WTC11 (cell line): ENCODE measurements around the gene CACNA1E. TPM values are rescaled to one million over a fixed set of nuclear protein-coding genes. Genes with fewer than 3 reads are reported as not detected.

Source experiments
- ATAC-seq: fragments of 200-7000 bp; cut with Tn5 transposase; 2 replicates; pipeline ENCODE4 v1.10.0; 2021; ENCODE audit warnings: mild to moderate bottlenecking, moderate library complexity
- CTCF ChIA-PET: fragments of 300-600 bp; sonication (Branson Sonifier 250); formaldehyde crosslinking; loops from one replicate; lab custom pipeline; 2021; ENCODE audit warnings: antibody characterized with exemption; lab: Charles Lee
- POLR2A ChIA-PET: fragments of 350-600 bp; sonication (Branson Sonifier 250); formaldehyde crosslinking; loops from one replicate; lab custom pipeline; 2021; ENCODE audit warnings: antibody characterized with exemption; lab: Charles Lee
- DNase-seq: peaks from one replicate; pipeline ENCODE4 v3.0.0; 2021; ENCODE audit warnings: low spot score
- H3K27ac Mint-ChIP-seq: 2 replicates; pipeline ENCODE4 v1.8.0; 2021; ENCODE audit warnings: mixed read lengths
- H3K27me3 Mint-ChIP-seq: 2 replicates; pipeline ENCODE4 v1.8.0; 2021; ENCODE audit warnings: low read depth, mild to moderate bottlenecking, moderate library complexity, mixed read lengths
- H3K36me3 Mint-ChIP-seq: 2 replicates; pipeline ENCODE4 v1.8.0; 2021; ENCODE audit warnings: mixed read lengths
- H3K4me1 Mint-ChIP-seq: 2 replicates; pipeline ENCODE4 v1.8.0; 2022; ENCODE audit warnings: mixed read lengths
- H3K4me3 Mint-ChIP-seq: 2 replicates; pipeline ENCODE4 v1.8.0; 2021; ENCODE audit warnings: mild to moderate bottlenecking, moderate library complexity, mixed read lengths
- H3K9me3 Mint-ChIP-seq: 2 replicates; pipeline ENCODE4 v1.8.0; 2021; ENCODE audit warnings: mixed read lengths
- AR ChIP-seq: fragments of 250-450 bp; sonication (Bioruptor Pico); IDR thresholded peaks from 2 replicates; pipeline ENCODE4 v1.9.0; 2021; ENCODE audit warnings: mild to moderate bottlenecking
- ATF1 ChIP-seq: sonication (generic); formaldehyde crosslinking; IDR thresholded peaks from 2 replicates; pipeline ENCODE4 v1.8.1; 2023; ENCODE audit warnings: mild to moderate bottlenecking, moderate library complexity, missing genetic modification reagents
- CBFB ChIP-seq: sonication (generic); formaldehyde crosslinking; IDR thresholded peaks from 2 replicates; pipeline ENCODE4 v1.8.1; 2022; ENCODE audit warnings: mild to moderate bottlenecking, low read depth, missing genetic modification reagents
- CREM ChIP-seq: sonication (generic); formaldehyde crosslinking; IDR thresholded peaks from 2 replicates; pipeline ENCODE4 v1.8.1; 2022; ENCODE audit warnings: mild to moderate bottlenecking, missing genetic modification reagents, moderate library complexity
- CTCF ChIP-seq: fragments of 200-600 bp; IDR thresholded peaks from 2 replicates; pipeline ENCODE4 v1.8.0; 2022; ENCODE audit warnings: antibody characterized with exemption
- E2F1 ChIP-seq: sonication (generic); formaldehyde crosslinking; IDR thresholded peaks from 2 replicates; pipeline ENCODE4 v1.8.0; 2022; ENCODE audit warnings: mild to moderate bottlenecking, missing genetic modification reagents
- ELF4 ChIP-seq: sonication (generic); formaldehyde crosslinking; IDR thresholded peaks from 2 replicates; pipeline ENCODE4 v1.8.1; 2022; ENCODE audit warnings: low read depth, mild to moderate bottlenecking, moderate library complexity, missing genetic modification reagents
- EMX1 ChIP-seq: fragments of 250-450 bp; sonication (Bioruptor Pico); IDR thresholded peaks from 2 replicates; pipeline ENCODE4 v1.8.0; 2021; ENCODE audit warnings: mild to moderate bottlenecking
- FOXP4 ChIP-seq: sonication (generic); formaldehyde crosslinking; IDR thresholded peaks from 2 replicates; pipeline ENCODE4 v1.8.0; 2022; ENCODE audit warnings: mild to moderate bottlenecking, missing genetic modification reagents
- GABPB1 ChIP-seq: sonication (generic); formaldehyde crosslinking; IDR thresholded peaks from 2 replicates; pipeline ENCODE4 v1.8.1; 2023; ENCODE audit warnings: mild to moderate bottlenecking, missing genetic modification reagents
- HMGA2 ChIP-seq: fragments of 250-450 bp; sonication (Bioruptor Pico); IDR thresholded peaks from 2 replicates; pipeline ENCODE4 v1.4.0; 2021; ENCODE audit warnings: mild to moderate bottlenecking, moderate library complexity
- IRF1 ChIP-seq: sonication (generic); formaldehyde crosslinking; IDR thresholded peaks from 2 replicates; pipeline ENCODE4 v1.8.0; 2023; ENCODE audit warnings: missing genetic modification reagents
- JUN ChIP-seq: sonication (generic); formaldehyde crosslinking; IDR thresholded peaks from 2 replicates; pipeline ENCODE4 v1.8.0; 2023; ENCODE audit warnings: mild to moderate bottlenecking, missing genetic modification reagents
- KAT7 ChIP-seq: sonication (generic); formaldehyde crosslinking; IDR thresholded peaks from 2 replicates; pipeline ENCODE4 v1.8.1; 2023; ENCODE audit warnings: missing genetic modification reagents, mild to moderate bottlenecking, borderline replicate concordance
- MYBL2 ChIP-seq: sonication (generic); formaldehyde crosslinking; IDR thresholded peaks from 2 replicates; pipeline ENCODE4 v1.8.1; 2023; ENCODE audit warnings: mild to moderate bottlenecking, moderate library complexity, missing genetic modification reagents
- NR2C2 ChIP-seq: sonication (generic); formaldehyde crosslinking; IDR thresholded peaks from 2 replicates; pipeline ENCODE4 v1.8.0; 2022; ENCODE audit warnings: mild to moderate bottlenecking, missing genetic modification reagents
- PREB ChIP-seq: sonication (generic); formaldehyde crosslinking; IDR thresholded peaks from 2 replicates; pipeline ENCODE4 v1.8.1; 2022; ENCODE audit warnings: mild to moderate bottlenecking, missing genetic modification reagents, moderate library complexity, borderline replicate concordance
- SMAD3 ChIP-seq: sonication (generic); formaldehyde crosslinking; IDR thresholded peaks from 2 replicates; pipeline ENCODE4 v1.8.0; 2022; ENCODE audit warnings: missing genetic modification reagents, mild to moderate bottlenecking, borderline replicate concordance
- ZNF281 ChIP-seq: sonication (generic); formaldehyde crosslinking; IDR thresholded peaks from 2 replicates; pipeline ENCODE4 v1.8.0; 2023; ENCODE audit warnings: mild to moderate bottlenecking, missing genetic modification reagents
- ZNF416 ChIP-seq: fragments of 250-450 bp; sonication (Bioruptor Pico); IDR thresholded peaks from 2 replicates; pipeline ENCODE4 v1.9.0; 2021; ENCODE audit warnings: mild to moderate bottlenecking, inconsistent platforms
- ZNF671 ChIP-seq: fragments of 250-450 bp; sonication (Bioruptor Pico); IDR thresholded peaks from 2 replicates; pipeline ENCODE4 v1.8.0; 2021; ENCODE audit warnings: mild to moderate bottlenecking
- total RNA-seq: library from RNA; stranded (reverse); gene quantifications from 3 replicates; pipeline ENCODE4 v1.2.3, GENCODE V29; 2021

CACNA1E gene
- total RNA-seq, 1 experiment from 2014 or later: 0.63 TPM

GRCh38 chr1:181680871-181681270 is 197.6 kb downstream of the CACNA1E start (continued):
- TF ChIP-seq AR (CRISPR knock-in tag) (no peak), ATF1 (CRISPR knock-in tag) (no peak)

- ChIA-PET POLR2A (no interaction called here), CTCF (no interaction called here)
- H3K27ac Mint-ChIP-seq: no peak overlapping the region
- no peak for TF ChIP-seq KAT7 (CRISPR knock-in tag)
- no peak for TF ChIP-seq ZNF416 (CRISPR knock-in tag)
- no peak for TF ChIP-seq NR2C2 (CRISPR knock-in tag)
- no peak for TF ChIP-seq PREB
- no peak for TF ChIP-seq EMX1
- TF ChIP-seq CTCF: no peak
- no peak for TF ChIP-seq GABPB1 (CRISPR knock-in tag)
- TF ChIP-seq CBFB (CRISPR knock-in tag): no peak
- no peak for TF ChIP-seq FOXP4 (CRISPR knock-in tag)
- no peak for TF ChIP-seq CREM (CRISPR knock-in tag)
- no peak for TF ChIP-seq ELF4 (CRISPR knock-in tag)
- no peak for TF ChIP-seq JUN
- TF ChIP-seq ZNF281 (CRISPR knock-in tag): no peak
- no peak for TF ChIP-seq MYBL2 (CRISPR knock-in tag)
- TF ChIP-seq IRF1 (CRISPR knock-in tag): no peak
- no peak for TF ChIP-seq ZNF671 (CRISPR knock-in tag)
- no peak for TF ChIP-seq SMAD3 (CRISPR knock-in tag)
- TF ChIP-seq HMGA2 (CRISPR knock-in tag): no peak
- no peak for TF ChIP-seq E2F1 (CRISPR knock-in tag)
- peaks cover 9% of the 10 kb centered on the region for H3K9me3 Mint-ChIP-seq
- no peak overlapping the region for H3K4me3 Mint-ChIP-seq
- no peaks in the 10 kb centered on the region for H3K4me1 Mint-ChIP-seq
- DNase-seq (no peak), ATAC-seq (no peak)
- H3K27me3 Mint-ChIP-seq: no peaks in the 10 kb centered on the region; the same call in none of the 2 replicates
- no peaks in the 10 kb centered on the region for H3K36me3 Mint-ChIP-seq
These were observed 201.9 kb downstream of the CACNA1E start for GRCh38 chr1:181685211-181685610.
